Measurements from ENCODE around the gene SCG3. TPM values are rescaled to one million over a fixed set of nuclear protein-coding genes. Genes with fewer than 3 reads are reported as not detected.

SCG3 gene
- total RNA-seq, 1 donor from 2014 or later: not detected

GRCh38 chr15:51699373-51699772 is 18.1 kb downstream of the SCG3 start:
- TF ChIP-seq CTCF (conservative IDR thresholded peaks at IDR 0.05; ENCODE audit: low read depth, low read length): no peak
- DNase-seq (ENCODE audit: low read depth): no peak
- no peak overlapping the region for H3K4me3 ChIP-seq (ENCODE audit: low read depth, low read length)

GRCh38 chr15:51702710-51703109 is 21.4 kb downstream of the SCG3 start:
- TF ChIP-seq CTCF (conservative IDR thresholded peaks at IDR 0.05; ENCODE audit: low read depth, low read length): no peak
- DNase-seq (ENCODE audit: low read depth): no peak

GRCh38 chr15:51706291-51706690 is 25.0 kb downstream of the SCG3 start:
- DNase-seq (ENCODE audit: low read depth): no peak
- no peak for TF ChIP-seq CTCF (conservative IDR thresholded peaks at IDR 0.05; ENCODE audit: low read depth, low read length)
- H3K4me3 ChIP-seq (ENCODE audit: low read depth, low read length): no peak overlapping the region

More at GRCh38 chr15:51702710-51703109, 21.4 kb downstream of the SCG3 start:
- no peak overlapping the region for H3K4me3 ChIP-seq (ENCODE audit: low read depth, low read length)

GRCh38 chr15:51706926-51707608 is 25.8 kb downstream of the SCG3 start:
- H3K4me3 ChIP-seq (ENCODE audit: low read depth, low read length): no peak overlapping the region
- DNase-seq (ENCODE audit: low read depth): no peak
- TF ChIP-seq CTCF (conservative IDR thresholded peaks at IDR 0.05; ENCODE audit: low read depth, low read length): no peak

- DNase-seq (ENCODE audit: low read depth): no peak
- TF ChIP-seq CTCF (conservative IDR thresholded peaks at IDR 0.05; ENCODE audit: low read depth, low read length): no peak
- H3K4me3 ChIP-seq (ENCODE audit: low read depth, low read length): no peak overlapping the region
Measured at GRCh38 chr15:51708013-51708412, 26.7 kb downstream of the SCG3 start.

- TF ChIP-seq CTCF (conservative IDR thresholded peaks at IDR 0.05; ENCODE audit: low read depth, low read length): no peak
- H3K4me3 ChIP-seq (ENCODE audit: low read depth, low read length): no peak overlapping the region
- no peak for DNase-seq (ENCODE audit: low read depth)
Measured at GRCh38 chr15:51709031-51709430, 27.7 kb downstream of the SCG3 start.

- TF ChIP-seq CTCF (conservative IDR thresholded peaks at IDR 0.05; ENCODE audit: low read depth, low read length): no peak
- no peak for DNase-seq (ENCODE audit: low read depth)
- no peak overlapping the region for H3K4me3 ChIP-seq (ENCODE audit: low read depth, low read length)
Measured at GRCh38 chr15:51714162-51714561, 32.9 kb downstream of the SCG3 start.

Measured in epithelial cell of proximal tubule (primary cell).